GM06990 (cell line): ENCODE results near the gene RGS16.

ENCODE experiments used
- DNase-seq: peaks from one replicate; pipeline ENCODE4 v3.0.0-alpha.2; 2011; ENCODE audit not compliant: insufficient read length; ENCODE audit errors: extremely low read depth
- H3K27me3 ChIP-seq: replicated peaks from 2 replicates; pipeline ENCODE4 v1.6.0; 2011; ENCODE audit warnings: low read length; ENCODE audit not compliant: control insufficient read depth, insufficient read depth
- H3K36me3 ChIP-seq: 2 replicates; pipeline ENCODE4 v1.5.1; 2011; ENCODE audit warnings: low read length; ENCODE audit not compliant: control insufficient read depth, insufficient read depth
- H3K4me3 ChIP-seq: replicated peaks from 2 replicates; pipeline ENCODE4 v1.5.1; 2011; ENCODE audit warnings: low read depth, mild to moderate bottlenecking, control low read depth, low read length
- TF ChIP-seq, protein P1 (sequence below): IDR thresholded peaks from 2 replicates; pipeline ENCODE4 v1.5.1; 2011; ENCODE audit warnings: low read length, control low read depth, mild to moderate bottlenecking, inconsistent platforms; ENCODE audit not compliant: insufficient read depth, poor library complexity, severe bottlenecking

The RGS16 gene

DNA sequence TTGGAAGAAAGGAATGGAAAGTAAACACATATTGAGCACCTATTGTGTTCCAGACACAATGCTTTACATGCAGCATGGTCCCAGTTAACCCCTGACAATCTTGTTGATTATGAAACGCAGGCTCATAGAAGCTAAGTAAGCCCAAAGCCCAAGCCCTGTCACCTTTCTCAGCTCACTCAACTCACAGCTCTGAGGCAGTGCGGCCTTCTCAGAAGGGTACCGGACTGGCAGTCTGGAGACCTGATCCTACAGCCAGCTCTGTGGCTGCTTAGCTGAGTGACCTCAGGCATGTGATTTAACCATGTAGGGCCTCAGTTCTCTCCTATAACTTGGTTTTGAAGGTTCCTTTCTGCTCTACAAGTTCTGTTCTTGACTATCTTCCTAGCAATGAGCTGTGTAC is 14.7 kb downstream of the RGS16 start:
- no peak for DNase-seq
- TF ChIP-seq, protein P1, sequence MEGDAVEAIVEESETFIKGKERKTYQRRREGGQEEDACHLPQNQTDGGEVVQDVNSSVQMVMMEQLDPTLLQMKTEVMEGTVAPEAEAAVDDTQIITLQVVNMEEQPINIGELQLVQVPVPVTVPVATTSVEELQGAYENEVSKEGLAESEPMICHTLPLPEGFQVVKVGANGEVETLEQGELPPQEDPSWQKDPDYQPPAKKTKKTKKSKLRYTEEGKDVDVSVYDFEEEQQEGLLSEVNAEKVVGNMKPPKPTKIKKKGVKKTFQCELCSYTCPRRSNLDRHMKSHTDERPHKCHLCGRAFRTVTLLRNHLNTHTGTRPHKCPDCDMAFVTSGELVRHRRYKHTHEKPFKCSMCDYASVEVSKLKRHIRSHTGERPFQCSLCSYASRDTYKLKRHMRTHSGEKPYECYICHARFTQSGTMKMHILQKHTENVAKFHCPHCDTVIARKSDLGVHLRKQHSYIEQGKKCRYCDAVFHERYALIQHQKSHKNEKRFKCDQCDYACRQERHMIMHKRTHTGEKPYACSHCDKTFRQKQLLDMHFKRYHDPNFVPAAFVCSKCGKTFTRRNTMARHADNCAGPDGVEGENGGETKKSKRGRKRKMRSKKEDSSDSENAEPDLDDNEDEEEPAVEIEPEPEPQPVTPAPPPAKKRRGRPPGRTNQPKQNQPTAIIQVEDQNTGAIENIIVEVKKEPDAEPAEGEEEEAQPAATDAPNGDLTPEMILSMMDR = no peak
- H3K27me3 ChIP-seq = no peaks in the 10 kb centered on the region
- H3K36me3 ChIP-seq = no peaks in the 10 kb centered on the region; the same call in 1 of the 2 replicates
- H3K4me3 ChIP-seq = no peak overlapping the region

DNA sequence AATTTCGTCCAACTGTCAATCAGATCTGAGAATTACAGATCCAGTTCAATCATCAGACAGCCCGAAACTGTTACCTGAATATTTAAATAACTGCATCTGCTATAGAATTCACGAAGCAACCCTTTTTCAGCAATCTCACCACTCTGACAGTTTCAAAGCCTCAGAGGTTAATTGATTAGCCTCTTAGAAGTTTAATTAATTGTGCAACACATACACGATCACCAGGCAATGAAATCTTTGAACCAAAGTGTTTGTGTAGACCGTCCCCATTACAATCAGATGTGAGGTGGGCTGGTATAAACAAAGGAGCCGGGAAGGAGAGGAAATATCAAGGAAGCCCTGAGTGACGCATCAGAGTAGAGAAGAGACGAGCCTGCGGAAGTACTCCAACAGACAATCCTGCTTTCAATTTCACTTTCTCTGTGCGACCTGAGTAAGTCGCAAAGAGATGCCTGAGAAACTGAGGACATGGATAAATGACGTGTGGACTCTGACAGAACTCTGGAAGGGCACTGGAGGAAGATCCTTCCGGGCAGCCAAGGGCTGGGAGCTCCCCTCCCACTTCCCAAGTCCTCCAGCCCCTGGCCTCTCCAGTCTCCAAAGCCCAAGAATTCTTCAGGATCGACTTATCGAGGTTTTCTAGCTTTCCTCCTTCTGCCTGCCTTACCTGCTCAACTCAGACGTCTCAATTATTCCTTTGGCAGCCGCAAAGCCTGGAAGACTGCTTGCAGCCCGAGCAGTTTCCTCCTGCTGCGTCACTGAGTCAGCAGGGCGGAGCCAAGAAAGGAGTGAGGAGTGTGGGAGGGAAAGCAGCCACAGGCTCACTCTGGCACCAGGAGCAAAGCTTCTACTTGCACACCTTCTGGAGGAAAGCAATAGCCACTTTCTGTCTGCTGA is 15.4 kb downstream of the RGS16 start, which contains the start of gene RNASEL:
RNASEL (minus strand) TSS at position 757 of the 897 bp plus-strand sequence. CDS start 2,450 bp downstream, outside the sequence.
- TF ChIP-seq, protein P1 = no peak
- no peaks in the 10 kb centered on the region for H3K27me3 ChIP-seq
- peak within 1 kb of the TSS; percentile 89 for H3K4me3 ChIP-seq
- no peaks in the 10 kb centered on the region; the same call in 1 of the 2 replicates for H3K36me3 ChIP-seq
- peak; percentile 50 for DNase-seq

DNA sequence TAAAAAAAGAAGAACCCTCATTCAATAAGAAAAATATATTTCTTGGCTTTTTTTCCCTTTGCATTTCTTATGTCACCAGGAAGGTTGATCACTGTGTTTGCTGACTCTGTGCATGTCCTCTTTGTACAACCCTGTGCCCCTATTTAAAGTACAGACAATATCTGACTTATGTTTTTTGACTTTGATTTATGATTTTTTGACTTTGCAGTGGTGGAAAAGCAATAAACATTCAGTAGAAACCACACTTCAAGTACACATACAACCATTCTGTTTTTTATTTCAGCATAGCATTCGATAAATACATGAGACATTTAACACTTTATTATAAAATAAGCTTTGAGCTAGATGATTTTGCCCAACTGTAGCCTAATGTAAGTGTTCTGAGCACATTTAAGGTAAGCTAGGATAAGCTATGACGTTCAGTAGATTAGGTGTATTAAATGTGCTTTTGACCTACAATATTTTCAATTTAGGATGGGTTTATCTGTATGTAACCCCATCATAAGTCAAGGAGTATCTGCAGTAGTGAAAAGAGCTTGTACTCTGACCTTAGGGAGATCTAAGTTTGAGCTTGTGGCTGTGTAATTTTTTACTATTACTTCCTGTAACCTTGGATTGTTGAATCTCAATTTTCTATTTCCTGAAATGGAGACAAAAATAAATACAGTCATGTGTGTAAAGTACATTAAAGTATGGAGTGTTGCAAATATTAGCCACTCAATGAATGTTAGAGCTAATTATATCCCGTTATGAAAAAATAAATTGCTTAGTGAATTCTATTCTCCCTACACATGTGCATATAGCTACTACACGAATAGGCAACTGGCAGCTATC is 16.3 kb downstream of the RGS16 start:
- TF ChIP-seq, protein P1 = no peak
- peak overlapping the region; percentile 89 for H3K4me3 ChIP-seq
- peaks cover 2% of the 10 kb centered on the region for H3K36me3 ChIP-seq
- H3K27me3 ChIP-seq = no peaks in the 10 kb centered on the region
- no peak for DNase-seq

DNA sequence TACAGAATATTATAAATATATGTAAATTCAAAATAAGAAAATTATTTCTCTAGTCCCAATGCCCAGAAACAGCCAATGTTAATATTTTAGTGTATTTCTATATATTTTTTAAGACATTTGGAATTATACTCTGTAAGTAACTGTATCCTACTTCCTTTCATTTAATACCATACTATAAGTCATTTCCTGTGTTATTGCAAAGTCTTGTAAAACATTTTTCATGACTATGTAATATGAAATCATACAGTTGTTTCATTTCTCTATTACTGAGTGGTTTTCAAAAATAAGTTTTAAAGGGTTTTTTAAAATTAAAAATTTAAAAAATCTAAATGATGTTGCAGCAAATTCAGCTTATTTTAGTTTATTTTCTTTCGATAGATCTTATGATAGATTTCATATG is 17.1 kb downstream of the RGS16 start:
- TF ChIP-seq, protein P1 = no peak
- H3K36me3 ChIP-seq = peaks cover 2% of the 10 kb centered on the region
- no peak overlapping the region for H3K4me3 ChIP-seq
- H3K27me3 ChIP-seq = no peaks in the 10 kb centered on the region
- DNase-seq = no peak

DNA sequence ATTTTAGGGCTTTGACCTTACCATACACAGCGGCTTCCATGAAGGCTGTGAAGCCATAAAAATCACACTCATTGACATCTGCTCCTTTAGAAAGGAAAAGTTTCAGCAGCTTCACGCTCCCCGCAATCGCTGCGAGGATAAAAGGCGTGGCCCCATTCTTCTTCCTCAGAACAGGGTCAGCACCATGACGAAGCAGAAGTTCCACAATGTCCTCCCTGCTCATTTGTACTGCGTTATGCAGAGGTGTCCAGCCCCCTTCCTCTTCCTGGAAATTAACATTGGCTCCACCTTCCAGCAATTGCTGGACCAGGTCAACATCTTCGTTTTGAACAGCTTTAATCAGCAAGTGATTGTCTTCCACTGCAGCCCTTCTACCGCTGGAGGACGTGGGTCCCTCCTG is 17.8 kb downstream of the RGS16 start:
- DNase-seq = no peak
- Histone ChIP-seq H3K4me3 (no peak overlapping the region), H3K36me3 (peaks cover 4% of the 10 kb centered on the region), H3K27me3 (no peaks in the 10 kb centered on the region)
- TF ChIP-seq, protein P1 = no peak
